H9 (cell line): Measurements from ENCODE around the gene REXO4. TPM values are rescaled to one million over a fixed set of nuclear protein-coding genes. Genes with fewer than 3 reads are reported as not detected.
"Not testable (repeated sequence)": the region's sequence is repeated elsewhere in the genome, so short reads cannot be mapped to it uniquely, and the experiment has no call there.

Source experiments
- DNase-seq: peaks from one replicate; pipeline ENCODE4 v3.0.0-alpha.2; 2017
- H2AFZ ChIP-seq: one replicate; pipeline ENCODE4 v1.6.1; 2013; ENCODE audit warnings: mild to moderate bottlenecking, low read length, control low read depth, moderate library complexity
- H2AK5ac ChIP-seq: 2 replicates; pipeline ENCODE4 v1.6.1; 2013; ENCODE audit warnings: low read length, control low read depth, mixed read lengths; ENCODE audit not compliant: insufficient read length
- H2BK120ac ChIP-seq: one replicate; pipeline ENCODE4 v1.6.1; 2013; ENCODE audit warnings: low read depth, mild to moderate bottlenecking, low read length, control low read depth, inconsistent platforms; ENCODE audit not compliant: poor library complexity, severe bottlenecking
- H2BK12ac ChIP-seq: 2 replicates; pipeline ENCODE4 v1.6.1; 2013; ENCODE audit warnings: low read length, control low read depth, mixed read lengths, low read depth; ENCODE audit not compliant: insufficient read length
- H2BK15ac ChIP-seq: 2 replicates; pipeline ENCODE4 v1.6.1; 2013; ENCODE audit warnings: low read depth, low read length, control low read depth
- H2BK20ac ChIP-seq: one replicate; pipeline ENCODE4 v1.6.1; 2013; ENCODE audit warnings: low read depth, mild to moderate bottlenecking, low read length, control low read depth, inconsistent platforms; ENCODE audit not compliant: poor library complexity, severe bottlenecking
- H2BK5ac ChIP-seq: 2 replicates; pipeline ENCODE4 v1.6.1; 2013; ENCODE audit warnings: low read length, control low read depth, mixed read lengths; ENCODE audit not compliant: insufficient read length
- H3K14ac ChIP-seq: 2 replicates; pipeline ENCODE4 v1.6.1; 2013; ENCODE audit warnings: low read length, control low read depth; ENCODE audit not compliant: insufficient read depth
- H3K18ac ChIP-seq: 2 replicates; pipeline ENCODE4 v1.6.1; 2013; ENCODE audit warnings: low read depth, mild to moderate bottlenecking, mixed read lengths, low read length, control low read depth; ENCODE audit not compliant: insufficient read length
- H3K23ac ChIP-seq: 2 replicates; pipeline ENCODE4 v1.6.1; 2013; ENCODE audit warnings: low read length, control low read depth, mixed read lengths, low read depth; ENCODE audit not compliant: insufficient read length
- H3K23me2 ChIP-seq: 2 replicates; pipeline ENCODE4 v1.6.1; 2013; ENCODE audit warnings: low read depth, mild to moderate bottlenecking, mixed read lengths, low read length, control low read depth; ENCODE audit not compliant: insufficient read length, poor library complexity, severe bottlenecking
- H3K27ac ChIP-seq: 2 replicates; pipeline ENCODE4 v1.5.1; 2013; ENCODE audit warnings: low read length, control low read depth, mixed read lengths, low read depth; ENCODE audit not compliant: insufficient read length
- H3K27me3 ChIP-seq: 2 replicates; pipeline ENCODE4 v1.6.1; 2013; ENCODE audit warnings: low read length, control low read depth, inconsistent platforms; ENCODE audit not compliant: insufficient read depth
- H3K4ac ChIP-seq: 2 replicates; pipeline ENCODE4 v1.6.1; 2013; ENCODE audit warnings: low read depth, mild to moderate bottlenecking, control low read depth, inconsistent platforms, low read length, moderate library complexity
- H3K4me1 ChIP-seq: 2 replicates; pipeline ENCODE4 v1.6.1; 2013; ENCODE audit warnings: low read length, control low read depth, inconsistent platforms; ENCODE audit not compliant: insufficient read depth
- H3K4me2 ChIP-seq: 2 replicates; pipeline ENCODE4 v1.6.1; 2013; ENCODE audit warnings: low read length, control low read depth, mixed read lengths; ENCODE audit not compliant: insufficient read length, insufficient read depth
- H3K56ac ChIP-seq: 2 replicates; pipeline ENCODE4 v1.6.1; 2013; ENCODE audit warnings: low read depth, mild to moderate bottlenecking, mixed read lengths, low read length, control low read depth; ENCODE audit not compliant: insufficient read length
- H3K79me1 ChIP-seq: 2 replicates; pipeline ENCODE4 v1.6.1; 2013; ENCODE audit warnings: low read depth, mild to moderate bottlenecking, moderate library complexity, low read length, control low read depth, inconsistent platforms; ENCODE audit not compliant: insufficient read depth, poor library complexity, severe bottlenecking
- H3K79me2 ChIP-seq: 2 replicates; pipeline ENCODE4 v1.6.1; 2013; ENCODE audit warnings: low read length, control low read depth, inconsistent platforms; ENCODE audit not compliant: insufficient read depth
- H3K9ac ChIP-seq: 2 replicates; pipeline ENCODE4 v1.6.1; 2013; ENCODE audit warnings: low read length, control low read depth, mixed read lengths; ENCODE audit not compliant: insufficient read length; ENCODE audit errors: extremely low read depth
- H3K9me3 ChIP-seq: one replicate; pipeline ENCODE4 v1.6.1; 2013; ENCODE audit warnings: low read depth, low read length, inconsistent platforms; ENCODE audit not compliant: control insufficient read depth
- H3T11ph ChIP-seq: one replicate; pipeline ENCODE4 v1.6.1; 2013; ENCODE audit warnings: mild to moderate bottlenecking, low read length, control low read depth, inconsistent platforms
- H4K20me1 ChIP-seq: one replicate; pipeline ENCODE4 v1.6.1; 2013; ENCODE audit not compliant: control insufficient read depth, insufficient read length, insufficient read depth
- H4K5ac ChIP-seq: 2 replicates; pipeline ENCODE4 v1.6.1; 2013; ENCODE audit warnings: low read depth, mild to moderate bottlenecking, mixed read lengths, low read length, control low read depth; ENCODE audit not compliant: insufficient read length
- H4K8ac ChIP-seq: replicated peaks from 2 replicates; pipeline ENCODE4 v1.6.1; 2013; ENCODE audit warnings: low read length, control low read depth, mixed read lengths, low read depth; ENCODE audit not compliant: insufficient read length
- H4K91ac ChIP-seq: 2 replicates; pipeline ENCODE4 v1.6.1; 2013; ENCODE audit warnings: low read depth, mild to moderate bottlenecking, moderate library complexity, mixed read lengths, low read length, control low read depth; ENCODE audit not compliant: insufficient read length
- H3K27ac Mint-ChIP-seq, 3 experiments: 2 replicates in 2 of 3; 3 replicates in 1 of 3; pipeline ENCODE4 v1.8.0; 2020 to 2021; ENCODE audit warnings: mixed read lengths in 3 of 3, mild to moderate bottlenecking in 1 of 3, moderate library complexity in 1 of 3
- H3K27me3 Mint-ChIP-seq: 2 replicates; pipeline ENCODE4 v1.8.0; 2021; ENCODE audit warnings: low read depth, mild to moderate bottlenecking, moderate library complexity, mixed read lengths
- H3K36me3 Mint-ChIP-seq, 3 experiments: 2 replicates in 2 of 3; 3 replicates in 1 of 3; pipeline ENCODE4 v1.8.0; 2020 to 2021; ENCODE audit warnings: low read depth in 3 of 3, mixed read lengths in 3 of 3; ENCODE audit not compliant: insufficient read depth in 1 of 3
- H3K4me1 Mint-ChIP-seq, 2 experiments: 2 replicates each; pipeline ENCODE4 v1.8.0; 2020; ENCODE audit warnings: mixed read lengths in 2 of 2
- H3K4me3 Mint-ChIP-seq, 2 experiments: 2 replicates in 1 of 2; 3 replicates in 1 of 2; pipeline ENCODE4 v1.8.0; 2020 to 2021; ENCODE audit warnings: mild to moderate bottlenecking in 2 of 2, mixed read lengths in 2 of 2, moderate library complexity in 1 of 2
- H3K9me3 Mint-ChIP-seq, 2 experiments: 2 replicates in 1 of 2; 3 replicates in 1 of 2; pipeline ENCODE4 v1.8.0; 2020; ENCODE audit warnings: mild to moderate bottlenecking in 2 of 2, mixed read lengths in 2 of 2, moderate library complexity in 1 of 2
- WGBS: extraction: QIAGEN DNeasy Blood & Tissue Kit; methylation state at CpG from one replicate; pipeline ENCODE4 v1.1.7; 2013; ENCODE audit warnings: missing lambda C conversion rate, low lambda C conversion rate, mixed read lengths; ENCODE audit not compliant: insufficient read length; ENCODE audit errors: extremely low coverage; 5-methylcytosine and 5-hydroxymethylcytosine counted together
- total RNA-seq: library from RNA; stranded (reverse); gene quantifications from 2 replicates; pipeline ENCODE4 v1.2.1, GENCODE V29; 2021
- TF ChIP-seq, protein P1 (sequence below): fragments of 200-600 bp; sonication (generic); conservative IDR thresholded peaks from 3 replicates; pipeline ENCODE4 v1.8.0; 2021; ENCODE audit warnings: antibody characterized with exemption, mild to moderate bottlenecking

The REXO4 gene
- total RNA-seq, 1 experiment from 2014 or later, result 35.2 TPM

DNA sequence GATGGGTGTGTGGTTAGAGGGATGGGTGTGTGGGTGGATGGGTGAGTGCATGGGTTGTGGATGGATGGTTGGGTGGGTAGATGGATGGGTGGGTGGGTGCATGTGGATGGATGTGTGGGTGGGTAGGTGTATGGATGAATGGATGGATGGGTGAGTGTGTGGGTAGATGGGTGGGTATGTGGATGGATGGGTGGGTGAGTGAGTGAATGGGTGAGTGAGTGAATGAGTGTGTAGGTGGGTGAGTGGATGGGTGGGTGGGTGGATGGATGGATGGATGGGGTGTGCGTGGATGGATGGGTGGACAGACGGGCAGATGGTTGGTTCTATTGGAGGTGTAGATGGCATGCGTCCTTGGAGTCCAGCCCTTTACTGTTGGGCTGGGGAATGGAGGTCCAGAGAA lies 24.4 kb downstream of the REXO4 start:
- H2AFZ ChIP-seq, result no peak overlapping the region
- no peak overlapping the region for H2BK12ac ChIP-seq
- no peaks in the 10 kb centered on the region for H3K79me1 ChIP-seq
- H4K8ac ChIP-seq, result no peak overlapping the region
- Mint-ChIP-seq H3K4me3 (no peak overlapping the region), H3K27me3 (peaks cover 42% of the 10 kb centered on the region), H3K27ac (no peak overlapping the region), H3K36me3 (peaks cover 0 to 1% (median 0%) of the 10 kb centered on the region in 3 experiments; a peak in 1 of 7 replicates), H3K4me1 (peaks cover 0 to 3% of the 10 kb centered on the region in 2 experiments; a peak in 1 of 4 replicates), H3K9me3 (peaks cover 15% of the 10 kb centered on the region in 2 experiments)
- WGBS, result no CpG with 5 or more reads among the region's 3 CpGs
- no peaks in the 10 kb centered on the region for H3K4me1 ChIP-seq
- H4K20me1 ChIP-seq, result no peaks in the 10 kb centered on the region
- no peak overlapping the region for H4K91ac ChIP-seq
- H2BK120ac ChIP-seq, result no peak overlapping the region
- no peak overlapping the region for H3K27ac ChIP-seq
- DNase-seq, result no peak
- no peak overlapping the region for H3K14ac ChIP-seq
- no peak overlapping the region for H3K56ac ChIP-seq
- no peaks in the 10 kb centered on the region for H3K27me3 ChIP-seq
- no peaks in the 10 kb centered on the region for H3K79me2 ChIP-seq
- TF ChIP-seq, protein P1, sequence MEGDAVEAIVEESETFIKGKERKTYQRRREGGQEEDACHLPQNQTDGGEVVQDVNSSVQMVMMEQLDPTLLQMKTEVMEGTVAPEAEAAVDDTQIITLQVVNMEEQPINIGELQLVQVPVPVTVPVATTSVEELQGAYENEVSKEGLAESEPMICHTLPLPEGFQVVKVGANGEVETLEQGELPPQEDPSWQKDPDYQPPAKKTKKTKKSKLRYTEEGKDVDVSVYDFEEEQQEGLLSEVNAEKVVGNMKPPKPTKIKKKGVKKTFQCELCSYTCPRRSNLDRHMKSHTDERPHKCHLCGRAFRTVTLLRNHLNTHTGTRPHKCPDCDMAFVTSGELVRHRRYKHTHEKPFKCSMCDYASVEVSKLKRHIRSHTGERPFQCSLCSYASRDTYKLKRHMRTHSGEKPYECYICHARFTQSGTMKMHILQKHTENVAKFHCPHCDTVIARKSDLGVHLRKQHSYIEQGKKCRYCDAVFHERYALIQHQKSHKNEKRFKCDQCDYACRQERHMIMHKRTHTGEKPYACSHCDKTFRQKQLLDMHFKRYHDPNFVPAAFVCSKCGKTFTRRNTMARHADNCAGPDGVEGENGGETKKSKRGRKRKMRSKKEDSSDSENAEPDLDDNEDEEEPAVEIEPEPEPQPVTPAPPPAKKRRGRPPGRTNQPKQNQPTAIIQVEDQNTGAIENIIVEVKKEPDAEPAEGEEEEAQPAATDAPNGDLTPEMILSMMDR, result no peak
- no peak overlapping the region for H2BK15ac ChIP-seq
- H2BK20ac ChIP-seq, result no peak overlapping the region
- no peak overlapping the region for H3K4ac ChIP-seq
- no peak overlapping the region for H3K9ac ChIP-seq
- H3K23ac ChIP-seq, result no peak overlapping the region
- H2AK5ac ChIP-seq, result no peak overlapping the region
- no peak overlapping the region for H3K18ac ChIP-seq
- no peak overlapping the region for H3T11ph ChIP-seq
- no peak overlapping the region for H3K4me2 ChIP-seq
- no peak overlapping the region for H2BK5ac ChIP-seq
- no peak overlapping the region for H4K5ac ChIP-seq
- no peaks in the 10 kb centered on the region for H3K9me3 ChIP-seq
- no peaks in the 10 kb centered on the region for H3K23me2 ChIP-seq

DNA sequence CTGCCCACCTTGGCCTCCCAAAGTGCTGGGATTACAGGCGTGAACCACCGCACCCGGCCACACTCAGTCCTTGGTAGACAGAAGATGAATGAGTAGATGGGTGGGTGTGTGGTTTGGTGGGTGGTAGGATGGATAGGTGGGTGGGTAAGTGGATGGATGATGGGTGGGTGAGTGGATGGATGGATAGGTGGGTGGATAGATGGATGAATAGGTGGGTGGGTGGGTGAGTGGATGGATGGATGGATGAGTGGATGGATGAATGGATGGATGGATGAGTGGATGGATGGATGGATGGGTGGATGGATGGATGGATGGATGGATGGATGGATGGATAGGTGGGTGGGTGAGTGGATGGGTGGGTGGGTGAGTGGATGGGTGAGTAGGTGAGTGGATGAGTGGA lies 25.5 kb downstream of the REXO4 start:
- H4K5ac ChIP-seq, H3K36me3 Mint-ChIP-seq, H3K56ac ChIP-seq, H2AFZ ChIP-seq, H3K4me2 ChIP-seq, H3K23ac ChIP-seq, H3K4ac ChIP-seq, H4K8ac ChIP-seq, H4K91ac ChIP-seq, H3K4me1 Mint-ChIP-seq, H2BK120ac ChIP-seq, H4K20me1 ChIP-seq, DNase-seq, H3T11ph ChIP-seq, H3K27ac ChIP-seq, H3K14ac ChIP-seq, H3K27ac Mint-ChIP-seq, H2BK12ac ChIP-seq, H3K9me3 ChIP-seq, H3K79me2 ChIP-seq, H3K79me1 ChIP-seq, H2AK5ac ChIP-seq, H2BK15ac ChIP-seq, H3K9ac ChIP-seq, H3K23me2 ChIP-seq, H2BK20ac ChIP-seq, H3K4me1 ChIP-seq, H3K18ac ChIP-seq, H3K4me3 Mint-ChIP-seq, H3K27me3 ChIP-seq, H2BK5ac ChIP-seq: not testable (repeated sequence)
- peaks cover 15% of the 10 kb centered on the region in 2 experiments for H3K9me3 Mint-ChIP-seq
- H3K27me3 Mint-ChIP-seq, result peaks cover 42% of the 10 kb centered on the region
- WGBS, result no CpG with 5 or more reads among the region's 3 CpGs
